LHCN-M2 (cell line): ENCODE data around the gene TUBB4A. TPM values are rescaled to one million over a fixed set of nuclear protein-coding genes. Genes with fewer than 3 reads are reported as not detected.

Experiments used
- total RNA-seq: library from RNA; depleted of rRNA; stranded (reverse); fragments of >200 nt; gene quantifications from 2 replicates; pipeline ENCODE4 v1.2.3, GENCODE V29; 2014; rRNA removed

TUBB4A gene
- total RNA-seq, 1 experiment from 2014 or later: not detected

Other genes with a start within 250 kb of the TUBB4A start
- gene MLLT1, start 222.3 kb downstream of the TUBB4A start, total RNA-seq: 18.5 and 19.6 TPM in 2 replicates
- not detected in 2 replicates for gene ACER1, start 168.7 kb downstream of the TUBB4A start, total RNA-seq
- gene CLPP, start 140.8 kb downstream of the TUBB4A start, total RNA-seq: 107 and 126 TPM in 2 replicates
- 25.4 and 35.0 TPM in 2 replicates for gene ALKBH7, start 129.5 kb downstream of the TUBB4A start, total RNA-seq
- 0.69 and 0.90 TPM in 2 replicates for gene PSPN, start 126.4 kb downstream of the TUBB4A start, total RNA-seq
- 59.4 and 64.3 TPM in 2 replicates for gene GTF2F1, start 109.1 kb downstream of the TUBB4A start, total RNA-seq
- 127 and 142 TPM in 2 replicates for gene KHSRP, start 77.5 kb downstream of the TUBB4A start, total RNA-seq
- not detected in 2 replicates for gene SLC25A41, start 68.5 kb downstream of the TUBB4A start, total RNA-seq
- gene SLC25A23, start 42.5 kb downstream of the TUBB4A start, total RNA-seq: 5.5 TPM in 2 replicates
- gene CRB3, start 38.0 kb downstream of the TUBB4A start, total RNA-seq: not detected in 2 replicates
- not detected in 2 replicates for gene DENND1C, start 20.5 kb downstream of the TUBB4A start, total RNA-seq
- 1.3 and 1.7 TPM in 2 replicates for gene TNFSF9, start 28.7 kb upstream of the TUBB4A start, total RNA-seq
- 3.3 and 6.5 TPM in 2 replicates for gene CD70, start 88.8 kb upstream of the TUBB4A start, total RNA-seq
- gene TNFSF14, start 167.9 kb upstream of the TUBB4A start, total RNA-seq: not detected in 2 replicates
- 0.71 and 1.1 TPM in 2 replicates for gene C3, start 218.3 kb upstream of the TUBB4A start, total RNA-seq
- gene GPR108, start 235.3 kb upstream of the TUBB4A start, total RNA-seq: 47.6 and 55.9 TPM in 2 replicates
- 45.6 and 49.1 TPM in 2 replicates for gene TRIP10, start 237.4 kb upstream of the TUBB4A start, total RNA-seq